Panc1 (cell line): ENCODE measurements around the gene NTM. TPM values are rescaled to one million over a fixed set of nuclear protein-coding genes. Genes with fewer than 3 reads are reported as not detected.

Source experiments
- ATAC-seq: fragments of 200-7000 bp; cut with Tn5 transposase; 2 replicates; pipeline ENCODE4 v1.9.1; 2020; ENCODE audit warnings: mild to moderate bottlenecking, moderate library complexity
- BruUV-seq: library from RNA; stranded (reverse); fragments of 400-500 nt; replicated peaks from 2 replicates; lab custom pipeline; 2021; lab: Mats Ljungman, UMichigan
- CTCF ChIA-PET: fragments of 300-600 bp; sonication (Branson Sonifier 250); formaldehyde crosslinking; loops from one replicate; lab custom pipeline; 2022; ENCODE audit warnings: antibody characterized with exemption; lab: Charles Lee
- POLR2A ChIA-PET: fragments of 300-600 bp; sonication (Branson Sonifier 250); formaldehyde crosslinking; loops from one replicate; lab custom pipeline; 2022; ENCODE audit warnings: antibody characterized with exemption; lab: Charles Lee
- DNase-seq: peaks from one replicate; pipeline ENCODE4 v3.0.0-alpha.2; 2010; ENCODE audit warnings: low read depth, low spot score
- H3K27ac ChIP-seq: 2 replicates; pipeline ENCODE4 v1.5.1; 2011; ENCODE audit warnings: mild to moderate bottlenecking, low read length, inconsistent platforms
- H3K27me3 ChIP-seq: fragments of 200-500 bp; sonication (Bioruptor generic); 2 replicates; pipeline ENCODE4 v1.6.0; 2014; ENCODE audit warnings: low read length, inconsistent platforms; ENCODE audit not compliant: control insufficient read depth, insufficient read depth
- H3K36me3 ChIP-seq: fragments of 200-500 bp; sonication (Bioruptor generic); 2 replicates; pipeline ENCODE4 v1.5.1; 2014; ENCODE audit warnings: inconsistent platforms, mild to moderate bottlenecking, low read length, moderate library complexity; ENCODE audit not compliant: control insufficient read depth, insufficient read depth
- H3K4me1 ChIP-seq: 2 replicates; pipeline ENCODE4 v1.5.1; 2011; ENCODE audit warnings: inconsistent platforms, mild to moderate bottlenecking, low read length, moderate library complexity; ENCODE audit not compliant: control insufficient read depth, insufficient read depth
- H3K4me3 ChIP-seq, 2 experiments: 2 replicates each; pipeline ENCODE4 v1.5.1; 2011 to 2012; ENCODE audit warnings: low read depth in 2 of 2, low read length in 2 of 2, mild to moderate bottlenecking in 2 of 2, inconsistent platforms in 1 of 2, moderate library complexity in 1 of 2
- H3K9me3 ChIP-seq: fragments of 200-500 bp; sonication (Bioruptor generic); 2 replicates; pipeline ENCODE4 v1.5.1; 2014; ENCODE audit warnings: low read depth, mild to moderate bottlenecking, inconsistent platforms, low read length, moderate library complexity; ENCODE audit not compliant: control insufficient read depth, insufficient read depth
- CTCF ChIP-seq: fragments of 450-650 bp; IDR thresholded peaks from 2 replicates; pipeline ENCODE4 v1.5.1; 2017; ENCODE audit warnings: mild to moderate bottlenecking
- POLR2AphosphoS5 ChIP-seq: IDR thresholded peaks from 2 replicates; pipeline ENCODE4 v1.6.1; 2012; ENCODE audit warnings: mild to moderate bottlenecking, low read depth, low read length, moderate library complexity
- SIN3A ChIP-seq: IDR thresholded peaks from 2 replicates; pipeline ENCODE4 v1.6.1; 2012; ENCODE audit warnings: low read depth, mild to moderate bottlenecking, low read length, moderate library complexity, borderline replicate concordance; ENCODE audit not compliant: insufficient read depth
- TCF7L2 ChIP-seq: IDR thresholded peaks from 2 replicates; pipeline ENCODE4 v1.6.1; 2011; ENCODE audit warnings: mild to moderate bottlenecking, low read depth, low read length, inconsistent platforms
- in situ Hi-C: cut with HindIII; loops from 2 replicates; pipeline ENCODE4 v1.10.0; 2016; ENCODE audit warnings: low sequenced_read_pairs, low pct_unique_long_range_greater_than_20kb
- intact Hi-C: fragments of 100-400 bp; cut with micrococcal nuclease; formaldehyde crosslinking; loops from one replicate; pipeline ENCODE4 v1.10.0; 2022; ENCODE audit not compliant: unreplicated experiment
- total RNA-seq: library from RNA; stranded (reverse); gene quantifications from one replicate; pipeline ENCODE4 v1.2.1, GENCODE V29; 2021; ENCODE audit not compliant: unreplicated experiment
- TF ChIP-seq, protein P1 (sequence below), 2 experiments: IDR thresholded peaks; 2 replicates each; pipeline ENCODE4 v1.6.1; 2011 to 2012; ENCODE audit warnings: low read depth in 2 of 2, control low read depth in 1 of 2, low read length in 1 of 2, mild to moderate bottlenecking in 1 of 2, moderate library complexity in 1 of 2; ENCODE audit not compliant: insufficient read depth in 1 of 2

The NTM gene
- total RNA-seq, 1 experiment from 2014 or later = 0.10 TPM

- ChIA-PET POLR2A (no interaction called here), CTCF (no interaction called here)
- Histone ChIP-seq H3K36me3 (no peaks in the 10 kb centered on the region), H3K27me3 (no peaks in the 10 kb centered on the region), H3K4me3 (no peak overlapping the region), H3K27ac (no peak overlapping the region), H3K4me1 (no peaks in the 10 kb centered on the region), H3K9me3 (no peaks in the 10 kb centered on the region)
- ATAC-seq (no peak), DNase-seq (no peak)
- in situ Hi-C loops = no loop called here
- intact Hi-C loops = no loop called here
- TF ChIP-seq CTCF (no peak), SIN3A (no peak), TCF7L2 (no peak), POLR2AphosphoS5 (no peak)
- TF ChIP-seq, protein P1, sequence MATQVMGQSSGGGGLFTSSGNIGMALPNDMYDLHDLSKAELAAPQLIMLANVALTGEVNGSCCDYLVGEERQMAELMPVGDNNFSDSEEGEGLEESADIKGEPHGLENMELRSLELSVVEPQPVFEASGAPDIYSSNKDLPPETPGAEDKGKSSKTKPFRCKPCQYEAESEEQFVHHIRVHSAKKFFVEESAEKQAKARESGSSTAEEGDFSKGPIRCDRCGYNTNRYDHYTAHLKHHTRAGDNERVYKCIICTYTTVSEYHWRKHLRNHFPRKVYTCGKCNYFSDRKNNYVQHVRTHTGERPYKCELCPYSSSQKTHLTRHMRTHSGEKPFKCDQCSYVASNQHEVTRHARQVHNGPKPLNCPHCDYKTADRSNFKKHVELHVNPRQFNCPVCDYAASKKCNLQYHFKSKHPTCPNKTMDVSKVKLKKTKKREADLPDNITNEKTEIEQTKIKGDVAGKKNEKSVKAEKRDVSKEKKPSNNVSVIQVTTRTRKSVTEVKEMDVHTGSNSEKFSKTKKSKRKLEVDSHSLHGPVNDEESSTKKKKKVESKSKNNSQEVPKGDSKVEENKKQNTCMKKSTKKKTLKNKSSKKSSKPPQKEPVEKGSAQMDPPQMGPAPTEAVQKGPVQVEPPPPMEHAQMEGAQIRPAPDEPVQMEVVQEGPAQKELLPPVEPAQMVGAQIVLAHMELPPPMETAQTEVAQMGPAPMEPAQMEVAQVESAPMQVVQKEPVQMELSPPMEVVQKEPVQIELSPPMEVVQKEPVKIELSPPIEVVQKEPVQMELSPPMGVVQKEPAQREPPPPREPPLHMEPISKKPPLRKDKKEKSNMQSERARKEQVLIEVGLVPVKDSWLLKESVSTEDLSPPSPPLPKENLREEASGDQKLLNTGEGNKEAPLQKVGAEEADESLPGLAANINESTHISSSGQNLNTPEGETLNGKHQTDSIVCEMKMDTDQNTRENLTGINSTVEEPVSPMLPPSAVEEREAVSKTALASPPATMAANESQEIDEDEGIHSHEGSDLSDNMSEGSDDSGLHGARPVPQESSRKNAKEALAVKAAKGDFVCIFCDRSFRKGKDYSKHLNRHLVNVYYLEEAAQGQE (IDR thresholded peaks at IDR 0.05; ENCODE audit: insufficient read depth in 1 of 2, low read depth in 2 of 2, low read length in 1 of 2) = no peak
- BruUV-seq = no TSS peak
Measured at GRCh38 chr11:131758726-131759125, 388.3 kb downstream of the NTM start.

DNA sequence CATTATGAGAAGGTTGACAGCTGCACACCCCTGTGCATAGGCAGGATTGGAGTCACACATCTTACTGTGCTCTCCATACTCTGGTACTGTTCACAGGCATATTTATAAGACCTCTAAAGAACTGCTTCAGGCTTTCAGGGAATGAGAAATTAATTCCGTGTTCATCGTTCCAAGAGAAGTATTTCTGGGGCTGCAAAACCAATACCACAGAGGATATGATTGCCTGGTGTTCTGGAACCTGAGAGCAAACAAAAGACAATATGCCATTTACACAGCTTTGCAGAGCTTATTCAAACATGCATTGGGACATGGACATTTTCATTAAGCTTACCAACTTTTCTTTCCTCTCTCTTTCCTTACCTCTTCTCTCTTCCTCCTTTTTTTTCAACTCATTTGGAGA lies 388.7 kb downstream of the NTM start:
- H3K4me1 ChIP-seq = no peaks in the 10 kb centered on the region
- no peak overlapping the region for H3K4me3 ChIP-seq
- intact Hi-C loops = no loop called here
- in situ Hi-C loops = no loop called here
- DNase-seq = no peak
- BruUV-seq = no TSS peak
- ChIA-PET CTCF (no interaction called here), POLR2A (no interaction called here)
- TF ChIP-seq SIN3A (no peak), CTCF (no peak)
- TF ChIP-seq, protein P1 (IDR thresholded peaks at IDR 0.05; ENCODE audit: insufficient read depth in 1 of 2, low read depth in 2 of 2, low read length in 1 of 2) = no peak
- no peak overlapping the region for H3K27ac ChIP-seq
- H3K9me3 ChIP-seq = no peaks in the 10 kb centered on the region
- no peak for ATAC-seq
- no peaks in the 10 kb centered on the region for H3K27me3 ChIP-seq
- no peaks in the 10 kb centered on the region for H3K36me3 ChIP-seq
